COLO668 (cell line): Measurements from ENCODE around the gene MARVELD3.

Source experiments
- DNase-seq: peaks from one replicate; lab custom pipeline; 2025; ENCODE audit not compliant: unreplicated experiment; lab: John Stamatoyannopoulos, UW

Gene MARVELD3

GRCh38 chr16:71618429-71618828, 7.6 kb upstream of the MARVELD3 start:
- no peak for DNase-seq

- no peak for DNase-seq
Measured at GRCh38 chr16:71622088-71622487, 3.9 kb upstream of the MARVELD3 start.

- no peak for DNase-seq
Measured at GRCh38 chr16:71623597-71623996, 2.4 kb upstream of the MARVELD3 start.

- DNase-seq = no peak
Measured at GRCh38 chr16:71625113-71625850, 702 bp upstream of the MARVELD3 start.

GRCh38 chr16:71626858-71627213, 852 bp downstream of the MARVELD3 start:
- DNase-seq = peak; percentile 48

GRCh38 chr16:71627731-71628181, 1.8 kb downstream of the MARVELD3 start:
- peak; percentile 74 for DNase-seq

GRCh38 chr16:71628810-71629209, 2.8 kb downstream of the MARVELD3 start:
- peak; percentile 35 for DNase-seq

- peak; percentile 79 for DNase-seq
Measured at GRCh38 chr16:71629278-71630016, 3.5 kb downstream of the MARVELD3 start.

GRCh38 chr16:71630808-71631207, 4.8 kb downstream of the MARVELD3 start:
- no peak for DNase-seq

- peak; percentile 15 for DNase-seq
Measured at GRCh38 chr16:71631776-71632175, 5.8 kb downstream of the MARVELD3 start.

- DNase-seq = no peak
Measured at GRCh38 chr16:71635632-71636031, 9.6 kb downstream of the MARVELD3 start.

- DNase-seq = no peak
Measured at GRCh38 chr16:71637398-71637797, 11.4 kb downstream of the MARVELD3 start.

- DNase-seq = peak; percentile 44
Measured at GRCh38 chr16:71645450-71645849, 19.5 kb downstream of the MARVELD3 start.

GRCh38 chr16:71647391-71647790, 21.4 kb downstream of the MARVELD3 start:
- no peak for DNase-seq

GRCh38 chr16:71648162-71648561, 22.2 kb downstream of the MARVELD3 start:
- DNase-seq = no peak

- no peak for DNase-seq
Measured at GRCh38 chr16:71648921-71649320, 22.9 kb downstream of the MARVELD3 start.

GRCh38 chr16:71649704-71650103, 23.7 kb downstream of the MARVELD3 start:
- no peak for DNase-seq

GRCh38 chr16:71658771-71659170, 32.8 kb downstream of the MARVELD3 start:
- peak; percentile 26 for DNase-seq

GRCh38 chr16:71659471-71659870, 33.5 kb downstream of the MARVELD3 start:
- DNase-seq = no peak

GRCh38 chr16:71666264-71666663, 40.3 kb downstream of the MARVELD3 start:
- no peak for DNase-seq

GRCh38 chr16:71666928-71667707, 41.1 kb downstream of the MARVELD3 start:
- no peak for DNase-seq
